Stimulated activated CD4-positive, alpha-beta T cell treated with anti-CD3 and anti-CD28 coated beads, Interleukin-1b, Interleukin-23, amount 100 ng/mL, for 24 hours (primary cell): ENCODE measurements around the gene PTCH1.

Experiments used
- DNase-seq, 4 experiments: peaks; one replicate each; pipeline ENCODE4 v3.0.0-alpha.2; 2020; ENCODE audit warnings: low read depth in 4 of 4, low spot score in 1 of 4

PTCH1 gene

DNA sequence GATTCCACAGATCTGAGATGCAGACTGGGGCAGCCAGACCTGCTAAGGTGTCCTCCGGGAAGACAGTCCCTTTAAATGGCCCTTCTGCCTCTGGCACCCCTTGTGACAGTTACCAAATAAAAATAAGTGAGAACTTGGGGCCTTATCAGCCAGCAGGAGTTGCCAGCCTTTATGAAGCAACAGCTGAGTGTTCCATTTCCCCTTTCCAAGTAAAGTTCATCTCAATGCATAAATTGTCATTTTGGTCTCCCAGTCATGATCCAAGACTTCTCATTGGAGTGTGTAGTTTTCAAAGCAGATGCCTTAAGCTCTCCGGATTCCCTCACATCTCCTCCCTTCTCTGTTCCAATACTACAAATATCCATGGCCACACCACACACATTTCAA, 4.1 kb downstream of the PTCH1 start:
- DNase-seq = no peak

DNA sequence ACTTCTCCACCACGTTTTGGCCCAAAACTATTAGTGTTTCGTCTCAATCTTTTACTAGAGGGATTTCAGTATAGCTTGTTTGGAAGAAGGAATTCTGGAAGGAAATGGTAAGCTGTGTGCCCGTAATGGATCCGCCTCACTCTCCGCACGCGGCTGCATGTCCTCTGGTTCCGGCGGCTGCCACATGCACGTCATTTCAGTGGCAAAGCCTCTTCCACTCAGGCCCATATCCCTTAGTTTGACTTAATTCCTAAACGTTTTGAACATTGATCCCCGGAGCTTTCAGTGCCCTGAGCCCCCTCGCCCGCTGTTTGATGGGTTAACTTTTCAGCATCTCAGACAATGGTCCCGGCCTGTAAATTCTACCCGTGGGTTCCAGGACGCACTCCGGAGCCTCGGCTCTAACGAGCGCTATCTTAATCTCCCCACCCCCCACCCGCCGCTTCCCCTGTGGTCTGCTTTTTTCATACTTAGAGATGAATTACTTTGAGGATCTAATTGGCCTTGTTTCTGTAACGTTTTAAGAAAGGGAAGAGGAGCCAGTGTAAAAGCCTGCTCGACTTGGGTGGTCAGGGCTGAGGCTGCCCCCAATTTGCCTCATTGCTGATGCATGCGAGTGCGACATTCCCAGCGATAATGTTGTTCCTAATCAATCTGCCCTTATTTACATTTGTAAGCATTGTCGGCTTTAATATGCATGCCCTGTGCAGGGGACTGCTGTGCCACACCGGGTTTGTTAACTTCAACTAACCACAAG, 4.6 kb downstream of the PTCH1 start:
- no peak for DNase-seq

DNA sequence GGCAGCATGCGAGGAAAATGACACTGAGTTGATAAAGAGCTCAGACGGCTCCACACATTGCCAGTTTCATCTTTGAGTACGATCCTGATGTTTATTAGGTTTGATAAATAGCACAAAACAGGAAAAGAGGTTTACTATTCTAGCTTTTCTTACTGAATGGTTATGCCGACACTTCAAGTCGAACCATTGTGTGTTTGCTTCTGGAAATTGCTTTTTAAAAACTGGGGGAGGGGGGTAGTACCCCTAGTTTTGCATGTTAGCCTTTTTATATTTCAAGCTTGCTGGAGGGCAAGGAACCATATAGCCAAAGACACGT, 5.2 kb downstream of the PTCH1 start:
- DNase-seq = no peak

DNA sequence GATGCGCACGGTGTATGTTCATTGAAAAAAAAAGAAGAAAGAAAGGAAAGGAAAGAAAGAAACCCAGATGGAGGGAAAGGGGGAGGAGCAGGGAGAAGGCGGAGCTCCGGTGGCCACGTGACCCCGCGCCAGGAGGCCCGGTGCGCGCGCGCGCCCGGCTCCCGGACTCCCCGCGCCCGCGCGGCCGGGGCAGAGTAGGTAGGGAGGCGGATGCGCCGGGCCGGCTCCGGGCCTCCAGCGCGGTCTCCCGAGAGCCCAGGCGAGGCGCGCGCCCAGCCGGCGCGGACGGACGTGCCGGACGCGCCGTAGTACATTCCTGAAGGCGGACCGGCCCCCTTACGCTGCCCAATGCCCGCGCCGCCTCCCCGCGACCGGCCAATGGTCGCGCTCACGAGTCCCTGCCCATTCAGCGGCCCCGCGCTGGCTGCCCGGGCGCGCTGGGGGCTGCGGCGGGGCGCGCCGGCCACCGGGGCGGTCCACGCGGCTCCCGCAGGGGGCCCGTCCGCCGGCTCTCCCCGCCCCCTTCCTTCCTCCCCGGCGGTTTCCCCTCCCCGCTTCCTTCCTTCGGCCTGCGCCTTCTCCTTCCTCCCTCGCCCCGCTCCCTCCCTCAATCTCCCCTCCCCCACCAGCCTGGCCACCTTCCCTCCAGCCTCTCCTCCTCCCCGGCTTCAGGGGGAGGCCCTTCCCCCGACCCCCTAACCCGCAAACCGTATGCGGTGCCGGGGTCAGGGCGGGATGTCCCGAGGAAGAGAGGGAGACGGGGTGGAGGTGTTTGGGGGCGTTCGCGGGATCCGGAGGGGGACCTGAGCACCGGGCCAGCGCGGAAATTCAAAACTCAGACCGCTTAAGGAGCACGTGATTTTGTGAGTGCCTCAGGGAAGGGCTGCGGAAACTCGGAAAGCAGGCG, 5.8 kb downstream of the PTCH1 start:
- peak in 3 of 4 experiments; percentile 66 to 76 (median 74) for DNase-seq

DNA sequence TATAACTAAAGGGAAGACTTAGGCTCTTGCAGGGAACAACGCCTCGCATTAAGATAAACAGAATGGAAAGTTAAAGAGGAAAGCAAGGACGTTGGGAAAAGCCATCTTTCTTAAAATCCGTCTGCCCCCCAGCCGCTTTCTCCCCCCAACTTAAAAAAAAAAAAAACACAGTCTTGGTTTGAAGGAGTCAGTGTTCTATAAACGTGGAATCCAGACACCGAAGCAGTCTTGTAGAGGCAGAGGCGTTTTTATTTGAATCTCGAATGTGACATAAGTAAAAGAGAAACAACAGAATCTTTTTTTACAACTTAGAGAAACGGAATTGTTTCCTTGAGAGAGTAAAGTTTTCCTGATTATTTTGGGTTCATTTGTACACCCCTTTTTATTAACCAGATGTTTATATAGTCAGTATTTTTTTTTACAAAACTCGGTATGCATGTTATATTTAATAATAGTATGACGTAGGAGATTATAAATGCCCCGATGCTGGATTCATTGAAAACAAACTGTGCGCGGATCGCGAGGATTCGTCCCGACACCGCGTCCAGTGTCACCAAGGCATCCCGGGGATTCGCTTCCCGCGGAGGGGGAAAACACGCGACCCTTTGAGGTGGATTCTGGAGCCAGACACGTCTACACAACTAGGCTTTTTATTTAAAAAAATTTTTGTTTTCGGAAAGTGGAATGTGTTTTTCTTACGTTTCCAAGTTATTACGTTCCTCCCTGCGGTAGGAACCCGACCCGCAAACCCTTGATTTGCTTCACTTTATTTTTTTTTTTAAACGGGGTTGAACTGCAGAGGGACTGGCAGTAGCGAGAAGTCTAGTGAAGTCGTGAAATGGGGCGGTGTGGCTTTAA, 6.7 kb downstream of the PTCH1 start:
- no peak for DNase-seq

DNA sequence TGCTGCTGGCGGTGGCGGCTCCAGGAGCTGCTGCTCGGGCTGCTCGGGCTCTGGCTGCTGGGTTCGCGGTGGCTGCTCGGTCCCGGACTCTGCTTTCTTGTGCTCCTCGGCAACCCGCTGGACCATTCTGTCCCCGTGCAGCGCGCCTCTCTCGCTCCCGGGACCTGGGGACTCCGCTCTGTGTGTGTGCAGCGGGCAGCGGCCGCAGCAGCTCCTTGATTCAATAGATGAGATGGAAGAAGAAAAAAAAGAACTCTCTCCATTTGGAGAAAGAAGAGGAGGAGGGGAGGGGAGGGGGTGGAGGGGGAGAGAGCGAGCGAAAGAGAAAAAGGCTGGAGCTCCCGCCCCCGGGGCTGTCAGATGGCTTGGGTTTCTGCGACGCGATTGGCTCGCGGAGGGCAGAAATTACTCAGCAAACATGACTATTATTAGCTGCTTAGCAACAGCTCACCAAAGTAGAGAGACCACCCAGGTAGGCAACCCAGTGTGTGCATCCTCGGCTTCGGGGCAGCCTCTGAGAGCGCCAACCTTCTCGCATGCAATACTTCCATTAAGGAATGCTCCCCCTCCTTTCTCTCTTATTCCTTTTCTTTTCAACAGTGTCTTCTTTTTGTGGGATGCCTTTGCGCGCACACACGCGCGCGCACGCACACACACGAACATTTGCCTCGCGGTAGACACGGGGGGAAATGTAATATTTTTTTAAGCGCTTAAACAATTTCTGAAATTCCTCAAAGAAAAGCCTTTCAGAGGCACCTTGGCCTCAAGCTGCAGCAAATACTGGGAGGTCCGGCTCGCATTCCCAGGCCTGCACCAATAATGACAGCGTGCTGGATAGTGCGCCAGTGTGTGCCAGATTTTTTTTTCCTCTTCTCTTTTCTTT, 7.6 kb downstream of the PTCH1 start:
- DNase-seq = peak in 1 of 4 experiments; percentile 50

DNA sequence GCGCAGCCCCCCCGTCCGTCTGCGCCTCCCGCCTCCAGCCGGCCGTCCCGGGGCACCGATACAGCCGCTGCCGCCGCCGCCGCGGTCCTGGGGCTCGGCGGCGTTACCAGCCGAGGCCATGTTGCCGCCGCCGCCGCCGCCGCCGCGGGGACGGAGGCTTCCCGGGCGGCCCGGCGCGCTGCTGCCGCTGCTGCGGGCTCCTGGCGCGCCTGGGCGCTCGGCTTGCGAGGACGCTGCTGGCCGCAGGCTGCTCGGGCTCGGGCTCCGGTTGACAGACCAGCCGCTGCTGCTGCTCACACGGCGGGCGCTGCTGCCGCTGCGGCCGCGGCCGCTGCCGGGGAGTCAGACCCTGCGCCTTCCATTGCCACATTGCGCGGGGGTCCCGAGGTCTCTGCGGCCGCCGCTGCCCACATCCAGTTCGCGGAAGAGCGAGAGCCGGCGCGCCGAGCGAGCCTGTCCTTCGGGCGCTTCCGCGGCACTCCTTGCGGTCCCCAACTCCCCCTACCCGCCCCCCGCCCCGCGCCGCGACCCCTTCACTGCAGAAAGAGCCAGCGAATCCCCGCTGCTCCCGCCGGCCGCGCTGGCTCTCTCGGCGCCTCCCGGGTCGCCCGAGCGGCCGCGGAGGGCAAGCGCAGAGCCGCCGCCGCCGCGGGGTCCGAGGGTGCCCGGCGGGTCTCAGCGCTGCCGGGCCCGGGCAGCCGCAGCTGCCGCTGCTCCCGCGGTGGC, 8.4 kb downstream of the PTCH1 start:
- DNase-seq = no peak

DNA sequence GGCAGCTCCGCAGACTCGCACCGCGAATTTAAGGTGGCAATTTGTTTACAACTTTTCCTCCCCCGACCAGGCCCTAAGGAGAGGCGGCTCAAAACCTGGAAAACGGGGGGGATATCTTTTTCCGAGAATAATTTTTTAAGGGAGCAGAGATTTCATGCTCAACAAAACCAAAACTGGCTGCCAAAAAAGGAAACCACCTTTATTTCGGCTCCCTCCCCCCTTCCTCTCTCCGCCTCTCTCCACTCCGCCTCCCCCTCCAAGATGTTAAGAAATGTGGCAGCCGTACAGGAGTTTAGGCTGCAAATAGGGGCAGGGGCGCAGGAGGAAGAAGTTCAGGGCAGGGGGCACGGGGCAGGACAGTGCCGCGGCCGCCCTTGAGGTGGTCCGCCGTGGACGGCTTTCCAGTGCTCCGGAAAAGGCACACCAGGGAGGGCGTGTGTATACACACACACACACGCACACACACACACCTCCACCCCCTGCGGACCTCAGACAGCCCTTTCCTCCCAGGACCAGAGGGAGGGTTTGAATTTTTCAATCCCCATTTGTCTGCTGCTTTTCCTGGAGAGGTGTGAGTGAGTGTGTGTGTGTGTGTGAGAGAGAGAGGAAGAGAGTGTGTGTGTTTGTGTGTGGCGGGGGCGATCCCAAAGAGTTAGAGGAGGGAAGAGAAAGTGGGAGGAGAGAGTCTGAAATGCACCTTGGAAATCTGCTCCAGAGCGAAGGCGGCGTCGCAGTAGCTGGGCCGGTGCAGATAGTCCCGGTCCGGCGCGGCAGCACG, 9.1 kb downstream of the PTCH1 start:
- DNase-seq = no peak

DNA sequence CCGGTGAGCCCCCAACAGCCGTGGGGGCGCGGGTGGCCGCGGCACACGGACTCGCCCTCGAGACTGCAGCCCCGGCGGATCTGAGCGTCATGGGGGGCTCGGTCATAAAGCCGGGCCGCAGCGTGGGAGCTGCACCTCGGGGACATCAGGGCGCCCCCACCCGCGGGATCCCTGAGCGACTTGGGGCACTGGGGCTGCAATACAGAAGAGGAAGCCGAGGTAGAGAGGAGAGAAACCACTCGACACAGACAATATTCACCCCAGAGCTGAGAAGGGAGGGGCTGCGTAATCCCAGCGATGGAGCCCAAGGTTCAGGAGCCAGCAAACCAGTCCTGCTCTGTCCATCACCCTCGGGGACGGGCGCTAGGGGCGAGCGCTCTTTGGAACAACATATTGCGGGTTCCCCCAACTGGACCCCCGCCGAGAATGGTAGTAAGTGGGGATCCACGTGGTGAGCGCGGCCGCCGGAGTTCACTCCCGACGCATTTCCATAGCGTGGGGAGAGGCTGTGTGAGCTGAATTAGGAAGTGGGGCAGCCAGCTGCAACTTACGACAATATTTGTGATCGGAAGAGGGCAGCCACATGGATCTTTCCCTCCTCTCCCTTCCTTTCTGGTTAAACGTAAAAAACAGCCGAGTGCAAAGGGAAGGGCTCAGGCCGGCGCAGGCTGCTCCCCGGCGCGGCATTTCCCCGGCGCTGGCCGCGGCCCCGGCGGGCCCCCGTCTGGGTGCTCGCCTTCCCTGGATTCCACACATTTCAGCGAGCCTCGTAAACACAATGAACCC, 9.9 kb downstream of the PTCH1 start:
- DNase-seq = no peak

DNA sequence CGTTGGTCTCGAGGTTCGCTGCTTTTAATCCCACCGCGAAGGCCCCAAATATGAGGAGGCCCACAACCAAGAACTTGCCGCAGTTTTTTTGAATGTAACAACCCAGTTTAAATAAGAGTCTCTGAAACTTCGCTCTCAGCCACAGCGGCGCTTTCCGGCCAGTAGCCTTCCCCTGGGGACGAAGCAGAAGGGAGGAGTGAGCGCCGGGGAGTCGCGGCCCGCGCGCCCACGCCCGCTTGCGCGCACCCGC, 10.4 kb downstream of the PTCH1 start:
- no peak for DNase-seq

DNA sequence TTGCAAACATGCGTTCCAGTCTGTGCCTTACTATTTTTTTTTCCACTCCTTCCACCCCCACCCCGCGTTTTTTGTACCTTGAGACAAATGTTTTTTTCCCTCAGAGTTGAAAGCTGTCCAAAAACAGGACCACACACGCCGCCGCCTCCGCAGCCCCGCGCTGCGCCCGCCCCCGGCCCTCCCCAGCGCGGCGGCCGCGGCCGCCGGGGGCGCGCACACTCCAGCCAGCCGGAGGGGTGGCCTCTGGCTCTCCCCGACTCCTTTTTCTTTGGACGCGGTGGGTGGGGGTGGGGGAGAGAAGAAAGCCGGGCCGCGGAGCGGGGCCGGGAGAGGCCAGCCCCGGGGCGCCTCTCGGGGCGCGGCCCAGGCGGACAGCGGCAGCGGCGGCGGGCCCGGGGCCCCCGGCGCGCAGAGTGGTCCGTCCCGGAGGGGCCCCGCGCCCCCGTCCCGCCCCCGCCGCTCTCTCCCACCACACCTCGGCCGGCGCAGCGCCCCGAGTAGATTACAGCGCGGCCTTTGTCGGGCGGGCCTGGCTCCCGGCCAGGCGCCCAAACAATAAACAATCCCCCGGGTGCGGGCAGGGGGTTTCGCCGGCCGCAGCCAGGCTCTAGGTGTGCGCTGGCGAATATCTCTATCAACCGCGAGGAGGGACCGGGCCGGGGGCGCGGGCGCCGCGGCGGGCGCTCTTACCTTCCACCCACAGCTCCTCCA, 10.9 kb downstream of the PTCH1 start:
- DNase-seq = no peak

DNA sequence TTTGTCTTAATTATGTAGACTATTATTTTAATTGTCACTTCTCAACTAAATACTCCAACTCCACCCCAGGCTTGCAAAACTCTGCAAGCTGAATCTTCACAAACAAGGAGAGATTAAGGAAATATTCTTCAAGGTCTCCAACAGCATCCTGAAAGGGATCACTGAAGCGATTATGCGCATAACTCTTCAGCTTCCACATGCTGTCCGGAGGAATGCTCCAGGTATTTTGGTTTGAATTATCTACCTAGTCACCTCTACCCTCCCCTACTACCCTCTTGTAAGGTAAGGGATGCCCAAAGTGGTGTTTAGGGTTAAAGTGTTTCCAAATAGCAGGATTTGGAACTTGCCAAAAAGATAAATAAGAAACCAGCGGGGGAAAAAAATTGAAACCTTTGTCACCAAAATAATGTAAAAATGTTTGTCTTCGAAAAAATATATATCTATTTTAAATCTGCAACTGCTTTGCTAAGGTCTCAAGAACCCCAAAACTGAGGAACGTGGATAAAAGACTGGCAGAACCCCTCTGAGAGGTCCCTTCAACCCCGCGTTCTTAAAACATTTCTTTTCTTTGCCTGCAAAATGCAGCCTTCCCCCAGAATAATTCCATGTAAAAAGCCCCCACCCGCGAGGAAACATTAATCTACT, 11.6 kb downstream of the PTCH1 start:
- DNase-seq = no peak

DNA sequence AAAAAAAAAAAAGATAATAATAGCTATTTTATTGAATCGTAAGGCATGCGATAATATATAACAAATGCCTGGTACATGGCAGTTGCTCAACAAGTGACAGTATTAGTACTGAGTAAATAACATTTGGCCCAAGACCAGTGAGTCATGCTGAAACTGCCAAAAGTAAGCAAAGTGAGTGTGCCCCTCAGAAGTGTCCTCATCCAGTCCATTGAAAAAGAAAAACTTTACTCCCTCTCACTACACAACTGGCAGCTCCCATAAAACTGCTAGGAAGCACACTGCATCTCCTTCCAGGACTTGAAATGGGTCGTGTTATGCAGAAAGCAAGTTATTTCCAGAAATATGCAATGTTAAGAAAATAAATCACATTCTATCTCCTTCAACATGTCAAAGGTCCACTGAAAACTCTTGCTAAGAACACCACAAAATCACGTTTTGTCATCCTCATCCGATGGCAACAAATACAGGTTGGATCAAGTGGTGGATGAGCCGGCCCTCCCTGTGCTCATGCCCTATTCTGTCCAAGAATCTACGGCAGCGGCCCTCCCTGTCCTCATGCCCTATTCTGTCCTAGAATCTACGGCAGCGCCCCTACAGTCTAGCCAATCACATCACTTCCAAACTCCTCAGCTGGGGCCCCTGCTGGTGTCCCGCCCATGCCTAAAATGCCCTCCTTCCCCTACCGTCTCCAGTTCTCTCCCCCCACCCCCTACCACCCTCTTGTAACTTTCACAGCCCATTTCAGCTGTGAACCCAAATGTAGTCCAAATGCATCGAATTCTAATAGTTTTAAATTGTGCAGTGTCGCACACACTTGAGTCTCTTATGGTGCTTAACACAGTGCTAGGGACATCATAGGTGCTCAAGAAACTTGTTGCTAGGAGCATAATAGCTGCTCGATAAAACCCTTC, 12.5 kb downstream of the PTCH1 start:
- no peak for DNase-seq

DNA sequence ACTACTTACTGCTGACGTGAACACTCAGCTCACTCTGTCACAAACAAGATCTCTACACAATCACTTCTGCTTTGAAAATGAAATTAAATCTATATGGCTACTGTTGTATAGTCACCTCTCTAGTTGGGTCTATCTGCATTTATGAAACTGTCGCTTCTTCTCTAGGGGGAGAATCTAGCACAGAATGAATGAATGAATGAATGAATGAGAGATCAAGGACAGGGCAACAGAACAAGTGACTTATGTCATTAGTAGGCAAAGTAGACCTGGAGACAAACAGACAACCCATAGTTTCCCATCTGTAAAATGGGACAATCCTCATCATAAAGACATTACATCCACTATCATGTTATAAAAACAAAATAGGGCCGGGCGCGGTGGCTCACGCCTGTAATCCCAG, 13.4 kb downstream of the PTCH1 start:
- no peak for DNase-seq

DNA sequence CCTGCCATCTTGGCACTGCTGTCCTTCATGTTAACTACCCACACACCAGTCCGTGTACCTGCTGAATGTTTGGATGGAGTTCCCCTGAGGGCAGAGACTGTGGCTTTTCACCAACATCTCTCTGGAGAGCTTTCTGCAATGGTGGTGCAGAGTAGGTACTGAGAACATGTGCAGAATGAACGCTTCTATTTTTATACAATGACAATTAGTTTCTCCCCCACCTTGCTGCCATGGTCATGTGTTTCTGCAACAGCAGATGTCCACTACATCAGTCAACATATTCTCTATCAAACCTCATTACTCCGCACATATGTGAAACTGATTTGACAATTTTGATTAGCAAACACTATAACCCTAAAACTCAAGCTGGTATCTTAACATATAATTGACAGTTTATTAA, 14.5 kb downstream of the PTCH1 start:
- DNase-seq = no peak

DNA sequence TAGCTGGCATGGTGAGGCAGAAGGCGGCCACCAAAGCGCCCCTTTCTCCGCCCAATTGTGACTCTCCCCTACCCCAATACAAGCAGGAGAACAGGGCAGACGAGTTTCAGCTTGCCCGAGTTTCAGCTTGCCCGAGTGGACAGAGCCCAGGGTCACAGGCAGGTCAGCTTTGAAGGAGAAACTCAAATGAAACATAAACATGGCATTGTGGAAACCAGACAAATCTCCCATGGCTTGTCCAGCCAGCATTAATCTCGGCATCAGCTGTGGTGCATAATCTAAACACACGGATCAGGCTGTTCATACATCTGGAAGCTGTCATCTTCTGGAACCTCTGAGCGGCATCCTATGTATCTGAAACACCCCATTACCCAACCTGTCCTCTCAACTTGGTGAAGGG, 16.9 kb downstream of the PTCH1 start:
- DNase-seq = no peak
